GM12892 (cell line): Measurements from ENCODE around the gene SIRT4.

Source experiments
- POLR2AphosphoS5 ChIP-seq: IDR thresholded peaks from 2 replicates; pipeline ENCODE4 v1.6.1; 2011; ENCODE audit warnings: low read depth, low read length, control low read depth
- TAF1 ChIP-seq: IDR thresholded peaks from 2 replicates; pipeline ENCODE4 v1.6.1; 2011; ENCODE audit warnings: low read depth, mild to moderate bottlenecking, control low read depth, low read length, borderline replicate concordance

- TF ChIP-seq POLR2AphosphoS5, result no peak
- no peak for TF ChIP-seq TAF1
Observed at GRCh38 chr12:120261951-120262851, 39.9 kb upstream of the SIRT4 start.
